Measurements from ENCODE around the gene CPNE4. TPM values are rescaled to one million over a fixed set of nuclear protein-coding genes. Genes with fewer than 3 reads are reported as not detected.

The CPNE4 gene
- total RNA-seq, 1 experiment from 2014 or later: not detected

- no peaks in the 10 kb centered on the region for H3F3A ChIP-seq (ENCODE audit: low read length, unreplicated experiment)
- no peak overlapping the region for H3K4me3 ChIP-seq (ENCODE audit: low read length)
- no peak overlapping the region for H3K4me2 ChIP-seq (ENCODE audit: low read length)
- TF ChIP-seq CTCF (conservative IDR thresholded peaks at IDR 0.05; ENCODE audit: low read depth, low read length) (no peak), EZH2 (IDR thresholded peaks at IDR 0.05; ENCODE audit: low read length, unreplicated experiment) (no peak), EZH2phosphoT487 (IDR thresholded peaks at IDR 0.05; ENCODE audit: borderline replicate concordance, low read length) (no peak)
- ATAC-seq: peak; percentile 84
- no peaks in the 10 kb centered on the region for H3K9me3 ChIP-seq (ENCODE audit: low read length)
- BruUV-seq (replicated peaks): no TSS peak
- no peaks in the 10 kb centered on the region for H3K79me2 ChIP-seq (ENCODE audit: low read length)
- H3K9me2 ChIP-seq (replicated peaks; ENCODE audit: low read length): no peaks in the 10 kb centered on the region
- no peak overlapping the region for H3K9ac ChIP-seq (ENCODE audit: low read length)
- peaks cover 11% of the 10 kb centered on the region for H3K4me1 ChIP-seq (ENCODE audit: insufficient read depth, low read length)
- ChIA-PET POLR2A (ENCODE audit: unreplicated experiment) (no interaction called here), CTCF (no interaction called here)
- peak; percentile 47 for DNase-seq
- H3K27ac ChIP-seq (ENCODE audit: low read length): no peak overlapping the region
- H2AFZ ChIP-seq (ENCODE audit: low read length): no peak overlapping the region
- H4K20me1 ChIP-seq (ENCODE audit: low read length): no peaks in the 10 kb centered on the region
- no peaks in the 10 kb centered on the region for H3K36me3 ChIP-seq (ENCODE audit: low read depth, low read length)
- intact Hi-C loops (cut with micrococcal nuclease): loop anchor here (5.0 kb wide), 1 partner anchor 59 kb away; no protein-coding TSS in a partner anchor
- no peaks in the 10 kb centered on the region for H3K27me3 ChIP-seq (ENCODE audit: low read length)
These were observed 443.3 kb downstream of the CPNE4 start for GRCh38 chr3:131591394-131592014.

GRCh38 chr3:131586277-131586676, 448.5 kb downstream of the CPNE4 start:
- TF ChIP-seq CTCF (conservative IDR thresholded peaks at IDR 0.05; ENCODE audit: low read depth, low read length) (no peak), EZH2 (IDR thresholded peaks at IDR 0.05; ENCODE audit: low read length, unreplicated experiment) (no peak), EZH2phosphoT487 (IDR thresholded peaks at IDR 0.05; ENCODE audit: borderline replicate concordance, low read length) (no peak)
- ChIA-PET POLR2A (ENCODE audit: unreplicated experiment) (no interaction called here), CTCF (no interaction called here)
- Histone ChIP-seq H3K4me2 (ENCODE audit: low read length) (no peak overlapping the region), H4K20me1 (ENCODE audit: low read length) (no peaks in the 10 kb centered on the region), H3K9me3 (ENCODE audit: low read length) (no peaks in the 10 kb centered on the region), H3K9ac (ENCODE audit: low read length) (no peak overlapping the region), H3K27ac (ENCODE audit: low read length) (no peak overlapping the region), H3K27me3 (ENCODE audit: low read length) (no peaks in the 10 kb centered on the region), H3K36me3 (ENCODE audit: low read depth, low read length) (no peaks in the 10 kb centered on the region), H3K4me1 (ENCODE audit: insufficient read depth, low read length) (peaks cover 6% of the 10 kb centered on the region), H3K4me3 (ENCODE audit: low read length) (no peak overlapping the region), H2AFZ (ENCODE audit: low read length) (no peak overlapping the region), H3K79me2 (ENCODE audit: low read length) (no peaks in the 10 kb centered on the region), H3F3A (ENCODE audit: low read length, unreplicated experiment) (no peaks in the 10 kb centered on the region), H3K9me2 (replicated peaks; ENCODE audit: low read length) (no peaks in the 10 kb centered on the region)
- DNase-seq (no peak), ATAC-seq (no peak)
- intact Hi-C loops (cut with micrococcal nuclease): no loop called here
- BruUV-seq (replicated peaks): no TSS peak

- ATAC-seq (no peak), DNase-seq (no peak)
- Histone ChIP-seq H3K79me2 (ENCODE audit: low read length) (no peaks in the 10 kb centered on the region), H3K9me3 (ENCODE audit: low read length) (no peaks in the 10 kb centered on the region), H3K27me3 (ENCODE audit: low read length) (no peaks in the 10 kb centered on the region), H2AFZ (ENCODE audit: low read length) (no peak overlapping the region), H3K36me3 (ENCODE audit: low read depth, low read length) (no peaks in the 10 kb centered on the region), H3K4me3 (ENCODE audit: low read length) (no peak overlapping the region), H3K4me2 (ENCODE audit: low read length) (no peak overlapping the region), H3K9ac (ENCODE audit: low read length) (no peak overlapping the region), H3K27ac (ENCODE audit: low read length) (no peak overlapping the region), H3F3A (ENCODE audit: low read length, unreplicated experiment) (no peaks in the 10 kb centered on the region), H3K9me2 (replicated peaks; ENCODE audit: low read length) (no peaks in the 10 kb centered on the region), H3K4me1 (ENCODE audit: insufficient read depth, low read length) (no peaks in the 10 kb centered on the region; the same call in 1 of the 2 replicates), H4K20me1 (ENCODE audit: low read length) (no peaks in the 10 kb centered on the region)
- ChIA-PET CTCF (no interaction called here), POLR2A (ENCODE audit: unreplicated experiment) (no interaction called here)
- intact Hi-C loops (cut with micrococcal nuclease): no loop called here
- TF ChIP-seq EZH2phosphoT487 (IDR thresholded peaks at IDR 0.05; ENCODE audit: borderline replicate concordance, low read length) (no peak), CTCF (conservative IDR thresholded peaks at IDR 0.05; ENCODE audit: low read depth, low read length) (no peak), EZH2 (IDR thresholded peaks at IDR 0.05; ENCODE audit: low read length, unreplicated experiment) (no peak)
- no TSS peak for BruUV-seq (replicated peaks)
These were observed 452.4 kb downstream of the CPNE4 start for GRCh38 chr3:131582438-131582837.
